ENCODE data around the gene GNAI3.

Gene GNAI3

DNA sequence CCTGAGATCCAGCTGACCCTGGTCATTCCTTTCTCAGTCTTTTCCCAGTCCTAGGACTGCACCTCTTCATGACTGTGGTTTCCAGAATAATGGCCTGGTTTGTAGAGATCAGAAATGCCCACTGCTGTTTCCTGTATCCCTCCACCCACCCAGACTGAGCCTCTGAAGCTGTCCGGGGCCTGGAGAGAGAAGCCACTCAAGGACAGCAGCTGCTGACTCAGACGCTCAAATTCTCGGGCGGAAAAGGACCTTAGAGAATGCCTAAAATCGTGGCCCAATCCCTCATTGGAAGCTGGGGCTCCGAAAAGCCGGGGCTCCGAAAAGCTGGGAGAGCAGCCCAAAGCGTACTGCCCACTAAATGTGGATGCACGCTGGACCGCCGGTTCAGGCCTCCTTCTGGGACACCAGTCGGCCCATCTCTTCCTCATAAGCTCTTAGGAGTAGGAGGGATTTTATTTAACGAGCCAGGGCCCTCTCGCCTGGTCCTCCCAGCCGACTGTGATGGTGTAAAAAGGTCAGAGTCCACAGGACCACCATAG lies 16.5 kb upstream of the GNAI3 start:
- DNase-seq (ENCODE audit: low read depth): no peak
- TF ChIP-seq, protein P1, sequence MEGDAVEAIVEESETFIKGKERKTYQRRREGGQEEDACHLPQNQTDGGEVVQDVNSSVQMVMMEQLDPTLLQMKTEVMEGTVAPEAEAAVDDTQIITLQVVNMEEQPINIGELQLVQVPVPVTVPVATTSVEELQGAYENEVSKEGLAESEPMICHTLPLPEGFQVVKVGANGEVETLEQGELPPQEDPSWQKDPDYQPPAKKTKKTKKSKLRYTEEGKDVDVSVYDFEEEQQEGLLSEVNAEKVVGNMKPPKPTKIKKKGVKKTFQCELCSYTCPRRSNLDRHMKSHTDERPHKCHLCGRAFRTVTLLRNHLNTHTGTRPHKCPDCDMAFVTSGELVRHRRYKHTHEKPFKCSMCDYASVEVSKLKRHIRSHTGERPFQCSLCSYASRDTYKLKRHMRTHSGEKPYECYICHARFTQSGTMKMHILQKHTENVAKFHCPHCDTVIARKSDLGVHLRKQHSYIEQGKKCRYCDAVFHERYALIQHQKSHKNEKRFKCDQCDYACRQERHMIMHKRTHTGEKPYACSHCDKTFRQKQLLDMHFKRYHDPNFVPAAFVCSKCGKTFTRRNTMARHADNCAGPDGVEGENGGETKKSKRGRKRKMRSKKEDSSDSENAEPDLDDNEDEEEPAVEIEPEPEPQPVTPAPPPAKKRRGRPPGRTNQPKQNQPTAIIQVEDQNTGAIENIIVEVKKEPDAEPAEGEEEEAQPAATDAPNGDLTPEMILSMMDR (IDR thresholded peaks at IDR 0.05; ENCODE audit: low read depth, low read length, missing control alignments): no peak
- H3K4me3 ChIP-seq (ENCODE audit: low read depth, low read length): no peak overlapping the region

DNA sequence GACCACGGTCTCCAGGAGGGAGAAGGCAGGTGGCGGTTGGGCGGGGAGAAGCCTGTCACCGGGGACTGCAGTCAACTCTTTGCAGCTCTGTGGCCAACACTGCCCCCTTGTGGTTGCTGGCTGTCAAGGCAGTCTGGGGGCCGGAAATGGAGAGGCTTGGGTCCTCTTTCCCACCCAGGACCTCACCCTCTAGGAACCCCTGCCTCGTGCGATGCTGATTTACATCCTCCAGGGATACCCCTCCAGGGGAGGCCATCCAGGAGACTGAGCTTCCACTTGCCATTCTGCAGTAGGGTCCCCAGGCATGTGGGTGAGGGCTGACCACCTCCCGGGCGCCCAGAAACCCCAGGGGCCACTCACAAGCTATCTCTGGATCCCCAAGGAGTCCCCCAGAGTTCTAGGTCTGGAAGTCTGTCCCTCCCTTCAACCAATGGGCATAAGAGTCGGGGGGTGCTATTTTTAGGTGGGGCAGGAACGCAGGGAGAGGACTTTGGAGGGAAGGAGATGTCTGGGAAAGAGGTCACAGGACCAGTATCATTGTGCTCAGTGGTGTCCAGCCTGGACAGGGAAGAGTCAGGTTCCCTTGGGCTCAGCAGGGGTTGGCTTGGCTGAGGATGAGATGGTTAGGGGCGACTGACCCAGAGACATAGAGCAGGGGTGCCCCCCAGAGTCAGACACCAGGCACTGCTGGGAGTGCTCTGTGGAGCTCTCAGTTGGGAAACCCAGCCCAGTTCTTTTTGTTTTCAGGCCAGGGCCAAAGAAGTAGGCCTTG lies 15.9 kb upstream of the GNAI3 start:
- peak; percentile 40 for DNase-seq (ENCODE audit: low read depth)
- TF ChIP-seq, protein P1 (IDR thresholded peaks at IDR 0.05; ENCODE audit: low read depth, low read length, missing control alignments): peak; percentile 98
- peak overlapping the region; percentile 26 for H3K4me3 ChIP-seq (ENCODE audit: low read depth, low read length)

DNA sequence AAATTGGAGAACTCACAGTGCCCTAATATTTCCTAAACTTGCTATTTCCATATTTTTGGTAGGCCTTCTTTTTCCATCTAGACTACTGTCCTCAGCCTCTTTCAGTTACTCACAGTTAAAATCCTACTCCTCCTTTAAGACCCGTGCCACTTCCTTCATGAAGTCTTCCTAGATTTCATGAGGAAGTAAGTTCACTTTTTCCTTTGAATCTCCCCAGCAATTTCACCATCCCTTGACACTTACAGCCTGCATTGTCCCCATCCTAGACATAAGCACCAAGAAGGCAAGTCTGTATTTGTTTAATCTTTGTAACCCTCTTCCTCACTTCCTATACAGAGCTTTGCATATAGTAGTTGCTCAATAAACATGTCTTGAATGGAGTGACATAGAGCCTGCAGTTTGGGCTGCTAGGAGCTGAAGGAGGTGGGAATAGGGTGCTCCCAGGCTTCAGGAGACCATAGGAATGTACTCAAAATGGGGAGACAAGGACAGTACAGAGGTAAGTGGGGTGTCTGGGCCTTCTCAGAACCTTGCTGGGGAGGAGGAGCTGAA lies 14.0 kb upstream of the GNAI3 start:
- no peak overlapping the region for H3K4me3 ChIP-seq (ENCODE audit: low read depth, low read length)
- TF ChIP-seq, protein P1 (IDR thresholded peaks at IDR 0.05; ENCODE audit: low read depth, low read length, missing control alignments): no peak
- DNase-seq (ENCODE audit: low read depth): no peak

DNA sequence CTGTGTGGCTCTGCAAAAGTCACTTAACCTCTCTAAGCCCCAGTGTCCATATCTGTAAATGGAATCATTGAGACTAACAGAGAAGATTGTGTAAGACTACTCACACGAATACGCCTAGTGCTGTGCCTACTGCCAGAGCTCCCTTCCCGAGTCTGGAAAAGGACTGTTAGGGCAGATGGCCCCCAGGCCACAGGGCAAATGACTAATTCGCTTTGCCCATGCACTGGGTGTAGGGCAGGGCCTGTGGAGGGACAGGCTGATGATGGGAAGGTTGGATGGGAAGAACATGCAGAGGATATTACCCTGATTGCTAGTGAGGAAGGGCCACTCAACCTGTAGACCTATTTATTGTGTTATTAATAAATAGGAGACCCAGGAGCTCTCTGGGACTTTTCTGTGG lies 12.9 kb upstream of the GNAI3 start:
- TF ChIP-seq, protein P1 (IDR thresholded peaks at IDR 0.05; ENCODE audit: low read depth, low read length, missing control alignments): no peak
- no peak overlapping the region for H3K4me3 ChIP-seq (ENCODE audit: low read depth, low read length)
- DNase-seq (ENCODE audit: low read depth): no peak

DNA sequence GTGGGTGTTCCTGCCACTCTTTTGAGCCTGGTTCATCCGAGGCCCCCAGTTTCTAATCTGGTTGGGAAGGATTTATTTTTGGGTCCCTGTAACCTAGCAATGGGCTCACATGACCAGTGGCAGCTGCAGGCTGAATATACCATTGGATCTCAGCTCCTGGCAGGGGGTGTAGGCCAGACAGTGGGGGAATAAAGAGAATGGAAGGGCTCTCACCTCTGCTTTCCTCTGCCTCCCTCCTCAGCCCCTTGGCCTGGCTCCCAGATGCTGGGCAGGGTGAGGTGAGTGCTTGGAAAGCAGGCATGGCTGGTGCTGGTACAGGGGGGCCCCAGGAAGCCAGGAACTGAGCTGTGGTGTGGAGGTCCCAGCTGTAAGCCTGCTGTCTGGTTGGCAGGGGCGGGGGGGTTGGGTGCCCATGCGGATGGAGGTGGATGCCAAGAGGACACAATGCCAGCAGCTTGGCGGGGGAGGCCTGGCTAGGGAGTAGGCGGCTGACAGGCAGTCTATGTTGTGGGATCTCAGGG lies 12.4 kb upstream of the GNAI3 start:
- TF ChIP-seq, protein P1 (IDR thresholded peaks at IDR 0.05; ENCODE audit: low read depth, low read length, missing control alignments): no peak
- no peak for DNase-seq (ENCODE audit: low read depth)
- H3K4me3 ChIP-seq (ENCODE audit: low read depth, low read length): no peak overlapping the region

DNA sequence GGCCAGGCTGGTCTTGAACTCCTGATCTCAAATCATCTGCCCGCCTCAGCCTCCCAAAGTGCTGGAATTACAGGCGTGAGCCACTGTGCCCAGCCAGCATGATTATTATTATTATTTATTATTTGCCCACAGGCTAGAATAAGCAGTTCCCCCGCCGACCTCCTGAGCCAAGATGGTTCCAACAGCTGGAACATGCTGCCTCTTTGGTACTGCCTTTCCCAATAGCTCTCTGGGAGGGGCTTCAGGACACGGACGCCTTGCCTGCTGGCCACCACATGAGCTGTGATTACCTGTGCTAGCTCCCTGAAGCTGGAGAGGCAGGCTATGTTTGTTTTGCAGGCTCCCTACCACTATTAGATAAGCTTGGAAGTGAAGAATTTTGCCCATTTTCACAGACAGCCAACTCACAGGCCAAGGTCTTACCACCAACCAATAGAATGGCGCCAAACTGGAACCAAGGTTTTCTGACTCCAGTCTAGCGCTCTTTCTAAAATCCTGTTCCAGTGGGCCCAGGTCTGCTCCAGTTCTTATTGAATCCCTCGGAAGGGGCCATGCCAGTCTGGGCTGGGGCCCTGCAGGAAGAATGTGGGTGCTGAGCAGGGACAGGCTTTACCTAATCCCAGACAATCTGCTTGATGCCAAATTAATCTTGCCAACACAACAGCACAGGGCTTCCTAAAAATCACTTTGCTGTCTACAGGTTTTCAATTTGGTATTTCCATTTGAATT lies 10.8 kb upstream of the GNAI3 start:
- no peak overlapping the region for H3K4me3 ChIP-seq (ENCODE audit: low read depth, low read length)
- no peak for DNase-seq (ENCODE audit: low read depth)
- TF ChIP-seq, protein P1 (IDR thresholded peaks at IDR 0.05; ENCODE audit: low read depth, low read length, missing control alignments): no peak

All from GM12864 (cell line).